Neural progenitor cell (in vitro differentiated cells): Measurements from ENCODE around the gene GPATCH1.

Experiments used
- EZH2phosphoT487 ChIP-seq: fragments of 200-600 bp; sonication (generic); IDR thresholded peaks from 2 replicates; pipeline ENCODE4 v1.6.1; 2017; ENCODE audit warnings: antibody characterized with exemption
- TF ChIP-seq, protein P1 (sequence below): fragments of 200-600 bp; sonication (generic); IDR thresholded peaks from 2 replicates; pipeline ENCODE4 v1.5.1; 2017; ENCODE audit warnings: antibody characterized with exemption, mild to moderate bottlenecking

DNA sequence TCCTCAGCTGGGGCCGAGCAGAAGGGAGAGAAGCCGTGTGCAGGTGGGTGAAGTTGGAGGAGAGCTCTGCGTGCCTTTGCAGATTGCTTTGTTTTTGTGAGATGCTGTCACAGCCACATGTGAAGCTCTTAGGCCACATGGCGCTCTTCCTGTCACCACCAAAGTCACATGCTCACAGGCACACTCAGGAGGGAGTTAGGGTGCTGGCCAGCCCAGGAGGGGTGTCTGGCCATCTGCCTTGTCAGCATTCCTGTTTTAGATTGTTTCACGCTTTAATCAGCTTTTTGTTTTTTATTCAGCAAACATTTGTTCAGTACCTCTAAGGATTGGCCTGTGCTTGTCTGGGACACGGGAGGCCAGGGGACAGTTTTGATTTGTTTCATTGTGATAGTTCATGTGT, 21.9 kb downstream of the GPATCH1 start:
- TF ChIP-seq, protein P1, sequence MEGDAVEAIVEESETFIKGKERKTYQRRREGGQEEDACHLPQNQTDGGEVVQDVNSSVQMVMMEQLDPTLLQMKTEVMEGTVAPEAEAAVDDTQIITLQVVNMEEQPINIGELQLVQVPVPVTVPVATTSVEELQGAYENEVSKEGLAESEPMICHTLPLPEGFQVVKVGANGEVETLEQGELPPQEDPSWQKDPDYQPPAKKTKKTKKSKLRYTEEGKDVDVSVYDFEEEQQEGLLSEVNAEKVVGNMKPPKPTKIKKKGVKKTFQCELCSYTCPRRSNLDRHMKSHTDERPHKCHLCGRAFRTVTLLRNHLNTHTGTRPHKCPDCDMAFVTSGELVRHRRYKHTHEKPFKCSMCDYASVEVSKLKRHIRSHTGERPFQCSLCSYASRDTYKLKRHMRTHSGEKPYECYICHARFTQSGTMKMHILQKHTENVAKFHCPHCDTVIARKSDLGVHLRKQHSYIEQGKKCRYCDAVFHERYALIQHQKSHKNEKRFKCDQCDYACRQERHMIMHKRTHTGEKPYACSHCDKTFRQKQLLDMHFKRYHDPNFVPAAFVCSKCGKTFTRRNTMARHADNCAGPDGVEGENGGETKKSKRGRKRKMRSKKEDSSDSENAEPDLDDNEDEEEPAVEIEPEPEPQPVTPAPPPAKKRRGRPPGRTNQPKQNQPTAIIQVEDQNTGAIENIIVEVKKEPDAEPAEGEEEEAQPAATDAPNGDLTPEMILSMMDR, result no peak
- TF ChIP-seq EZH2phosphoT487, result no peak
